ENCODE measurements around the gene SLC39A1. TPM values are rescaled to one million over a fixed set of nuclear protein-coding genes. Genes with fewer than 3 reads are reported as not detected.
A peak's percentile ranks its signal among the peaks of the same experiment; 100 is the strongest.

The SLC39A1 gene
- polyA plus RNA-seq, 1 of the 3 experiments (the other 2 are of a cell fraction), result 89.6 TPM

DNA sequence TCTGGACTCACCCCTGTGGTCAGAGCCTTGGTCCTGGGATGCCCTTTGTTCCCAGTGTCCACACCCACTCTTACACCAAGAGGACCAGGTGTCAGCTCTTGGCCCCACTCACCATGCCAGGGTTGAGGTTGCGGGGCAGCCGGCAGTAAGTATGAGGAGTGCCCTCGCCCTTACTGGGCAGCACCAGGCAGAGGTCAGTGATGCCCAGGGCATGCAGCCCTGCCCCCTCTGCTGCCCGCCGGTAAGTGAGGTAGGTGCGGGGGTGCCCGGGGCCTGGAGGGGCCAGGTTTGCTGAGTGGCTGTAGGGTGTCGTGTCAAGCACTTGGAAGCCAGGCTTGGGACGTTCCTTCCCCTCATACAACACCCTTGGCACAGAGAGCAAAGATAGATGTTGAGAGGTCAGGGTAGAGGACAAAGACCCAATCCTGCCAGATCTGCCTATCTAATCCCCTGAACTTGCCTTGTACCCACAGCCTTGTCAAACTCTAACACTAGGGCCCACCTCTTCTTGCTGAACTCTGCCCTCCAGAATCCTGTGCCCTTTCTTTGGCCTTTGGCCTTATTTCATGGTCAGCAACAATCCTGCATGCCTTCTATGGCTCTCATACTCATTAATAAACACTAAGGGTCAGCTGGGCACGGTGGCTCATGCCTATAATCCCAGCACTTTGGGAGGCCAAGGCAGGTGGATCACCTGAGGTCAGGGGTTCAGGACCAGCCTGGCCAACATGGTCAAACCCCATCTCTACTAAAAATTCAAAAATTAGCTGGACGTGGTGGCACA is 20.4 kb downstream of the SLC39A1 start:
- TF ChIP-seq, protein P1, sequence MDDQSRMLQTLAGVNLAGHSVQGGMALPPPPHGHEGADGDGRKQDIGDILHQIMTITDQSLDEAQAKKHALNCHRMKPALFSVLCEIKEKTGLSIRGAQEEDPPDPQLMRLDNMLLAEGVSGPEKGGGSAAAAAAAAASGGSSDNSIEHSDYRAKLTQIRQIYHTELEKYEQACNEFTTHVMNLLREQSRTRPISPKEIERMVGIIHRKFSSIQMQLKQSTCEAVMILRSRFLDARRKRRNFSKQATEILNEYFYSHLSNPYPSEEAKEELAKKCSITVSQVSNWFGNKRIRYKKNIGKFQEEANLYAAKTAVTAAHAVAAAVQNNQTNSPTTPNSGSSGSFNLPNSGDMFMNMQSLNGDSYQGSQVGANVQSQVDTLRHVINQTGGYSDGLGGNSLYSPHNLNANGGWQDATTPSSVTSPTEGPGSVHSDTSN (IDR thresholded peaks at IDR 0.05), result no peak
- Histone ChIP-seq H3K9me2 (no peaks in the 10 kb centered on the region), H3K9ac (no peak overlapping the region), H3K27me3 (ENCODE audit: insufficient read depth) (no peaks in the 10 kb centered on the region), H3K4me1 (ENCODE audit: control insufficient read depth in 1 of 2, insufficient read depth in 2 of 2, low read depth in 1 of 2, low read length in 1 of 2) (peaks cover 3 to 17% of the 10 kb centered on the region in 2 experiments; a peak in 2 of 4 replicates), H3K27ac (ENCODE audit: low read depth in 2 of 2, low read length in 1 of 2) (no peak overlapping the region), H3K36me3 (replicated peaks in 1 of 2; ENCODE audit: control insufficient read depth in 1 of 2, insufficient read depth in 2 of 2, low read length in 1 of 2) (peaks cover 7 to 50% of the 10 kb centered on the region in 2 experiments), H3K4me2 (no peak overlapping the region), H2AFZ (ENCODE audit: low read depth) (no peak overlapping the region), H3F3A (replicated peaks; ENCODE audit: insufficient read depth) (peaks cover 4% of the 10 kb centered on the region), H3K4me3 (ENCODE audit: low read depth in 2 of 2, low read length in 1 of 2) (no peak overlapping the region), H3K9me3 (no peaks in the 10 kb centered on the region), H4K20me1 (ENCODE audit: insufficient read depth) (no peaks in the 10 kb centered on the region), H3K79me2 (ENCODE audit: insufficient read depth) (peaks cover 30% of the 10 kb centered on the region)
- 95% methylated on average over 7 of the region's 11 CpGs for WGBS (ENCODE audit: low lambda C conversion rate)
- peak; percentile 11 for DNase-seq
- ChIA-PET CTCF (interaction anchor here (1.1 to 5.1 kb wide), 5 partner anchors 22 to 329 kb away, joined by 3 to 44 read pairs (median 12); partner anchors contain the start of genes CREB3L4, HAX1, RAB13 and SLC39A1), POLR2A (interaction anchor here (2.0 kb wide), 1 partner anchor 20 kb away, joined by 6 read pairs; the partner anchor contains the start of gene GATAD2B)

GRCh38 chr1:153941826-153942725 is 21.3 kb downstream of the SLC39A1 start:
- no peaks in the 10 kb centered on the region for H4K20me1 ChIP-seq (ENCODE audit: insufficient read depth)
- no peaks in the 10 kb centered on the region for H3K9me3 ChIP-seq
- POLR2A ChIA-PET, result interaction anchor here (2.0 kb wide), 1 partner anchor 19 kb away, joined by 6 read pairs; the partner anchor contains the start of gene GATAD2B
- H3K9ac ChIP-seq, result no peak overlapping the region
- TF ChIP-seq, protein P2, sequence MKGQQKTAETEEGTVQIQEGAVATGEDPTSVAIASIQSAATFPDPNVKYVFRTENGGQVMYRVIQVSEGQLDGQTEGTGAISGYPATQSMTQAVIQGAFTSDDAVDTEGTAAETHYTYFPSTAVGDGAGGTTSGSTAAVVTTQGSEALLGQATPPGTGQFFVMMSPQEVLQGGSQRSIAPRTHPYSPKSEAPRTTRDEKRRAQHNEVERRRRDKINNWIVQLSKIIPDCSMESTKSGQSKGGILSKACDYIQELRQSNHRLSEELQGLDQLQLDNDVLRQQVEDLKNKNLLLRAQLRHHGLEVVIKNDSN (IDR thresholded peaks at IDR 0.05; ENCODE audit: borderline replicate concordance, low read depth), result no peak
- no peak for TF ChIP-seq USF2 (IDR thresholded peaks at IDR 0.05; ENCODE audit: borderline replicate concordance, low read depth, low read length)
- no peak for TF ChIP-seq RAD21 (IDR thresholded peaks at IDR 0.05; ENCODE audit: low read length)
- no peak for TF ChIP-seq MEF2A (IDR thresholded peaks at IDR 0.05; ENCODE audit: borderline replicate concordance, low read depth)
- no peak overlapping the region for H3K27ac ChIP-seq (ENCODE audit: low read depth in 2 of 2, low read length in 1 of 2)
- no peaks in the 10 kb centered on the region for H3K9me2 ChIP-seq
- peaks cover 29% of the 10 kb centered on the region for H3K79me2 ChIP-seq (ENCODE audit: insufficient read depth)
- CTCF ChIA-PET, result interaction anchor here (0.6 to 1.5 kb wide), 3 partner anchors 26 to 330 kb away, joined by 3 to 4 read pairs (median 3); partner anchors contain the start of genes CREB3L4 and HAX1
- H3F3A ChIP-seq (replicated peaks; ENCODE audit: insufficient read depth), result peaks cover 4% of the 10 kb centered on the region
- 98% methylated on average over 27 of the region's 34 CpGs for WGBS (ENCODE audit: low lambda C conversion rate)
- peaks cover 7 to 51% of the 10 kb centered on the region in 2 experiments for H3K36me3 ChIP-seq (replicated peaks in 1 of 2; ENCODE audit: control insufficient read depth in 1 of 2, insufficient read depth in 2 of 2, low read length in 1 of 2)
- no peak overlapping the region for H3K4me3 ChIP-seq (ENCODE audit: low read depth in 2 of 2, low read length in 1 of 2)
- no peaks in the 10 kb centered on the region for H3K27me3 ChIP-seq (ENCODE audit: insufficient read depth)
- H3K4me2 ChIP-seq, result no peak overlapping the region
- peak; percentile 13 for DNase-seq
- H3K4me1 ChIP-seq (ENCODE audit: control insufficient read depth in 1 of 2, insufficient read depth in 2 of 2, low read depth in 1 of 2, low read length in 1 of 2), result peaks cover 3 to 17% of the 10 kb centered on the region in 2 experiments; a peak in 2 of 4 replicates
- no peak overlapping the region for H2AFZ ChIP-seq (ENCODE audit: low read depth)

Data from SK-N-SH (cell line).